IPS DF 6.9 (cell line): ENCODE measurements around the gene NRG3.

Source experiments
- DNase-seq: peaks from one replicate; pipeline ENCODE4 v3.0.0-alpha.2; 2013; ENCODE audit warnings: low read depth, low spot score
- H3K27ac ChIP-seq: one replicate; pipeline ENCODE4 v1.5.1; 2013; ENCODE audit warnings: low read length, control low read depth
- H3K27me3 ChIP-seq: 2 replicates; pipeline ENCODE4 v1.6.1; 2013; ENCODE audit warnings: mild to moderate bottlenecking, low read length; ENCODE audit not compliant: control insufficient read depth, insufficient read depth
- H3K36me3 ChIP-seq: 2 replicates; pipeline ENCODE4 v1.6.1; 2013; ENCODE audit warnings: low read length; ENCODE audit not compliant: control insufficient read depth, insufficient read depth
- H3K4me1 ChIP-seq: 2 replicates; pipeline ENCODE4 v1.6.1; 2013; ENCODE audit warnings: low read length; ENCODE audit not compliant: control insufficient read depth, insufficient read depth
- H3K4me3 ChIP-seq: 2 replicates; pipeline ENCODE4 v1.5.1; 2013; ENCODE audit warnings: mild to moderate bottlenecking, low read length
- H3K9me3 ChIP-seq: 2 replicates; pipeline ENCODE4 v1.6.1; 2013; ENCODE audit warnings: low read length, inconsistent platforms; ENCODE audit not compliant: control insufficient read depth, insufficient read depth
- WGBS: extraction: QIAGEN DNeasy Blood & Tissue Kit; methylation state at CpG from one replicate; pipeline ENCODE4 v1.1.7; 2013; ENCODE audit warnings: mixed read lengths, missing lambda C conversion rate; ENCODE audit not compliant: insufficient read length, insufficient coverage; 5-methylcytosine and 5-hydroxymethylcytosine counted together

The NRG3 gene

GRCh38 chr10:81866753-81867152 lies 8.2 kb upstream of the NRG3 start:
- Histone ChIP-seq H3K4me1 (no peaks in the 10 kb centered on the region), H3K9me3 (no peaks in the 10 kb centered on the region), H3K36me3 (no peaks in the 10 kb centered on the region), H3K27ac (no peak overlapping the region), H3K27me3 (no peaks in the 10 kb centered on the region), H3K4me3 (no peak overlapping the region)
- DNase-seq, result no peak

- H3K36me3 ChIP-seq, result no peaks in the 10 kb centered on the region
- H3K27ac ChIP-seq, result no peak overlapping the region
- WGBS, result 100% methylated on average over 3 of the region's 4 CpGs
- H3K27me3 ChIP-seq, result peaks cover 7% of the 10 kb centered on the region; the same call in 1 of the 2 replicates
- H3K9me3 ChIP-seq, result no peaks in the 10 kb centered on the region
- DNase-seq, result no peak
- H3K4me1 ChIP-seq, result no peaks in the 10 kb centered on the region
- no peak overlapping the region for H3K4me3 ChIP-seq
These were observed 4.5 kb upstream of the NRG3 start for GRCh38 chr10:81870472-81870871.

- WGBS, result no CpG with 5 or more reads among the region's 2 CpGs
- Histone ChIP-seq H3K27ac (no peak overlapping the region), H3K4me1 (no peaks in the 10 kb centered on the region), H3K9me3 (no peaks in the 10 kb centered on the region), H3K27me3 (peaks cover 8% of the 10 kb centered on the region; the same call in 1 of the 2 replicates), H3K4me3 (no peak overlapping the region), H3K36me3 (no peaks in the 10 kb centered on the region)
- no peak for DNase-seq
These were observed 3.4 kb upstream of the NRG3 start for GRCh38 chr10:81871558-81871957.

- WGBS, result no CpG with 5 or more reads among the region's 6 CpGs
- DNase-seq, result no peak
These were observed 2.7 kb upstream of the NRG3 start for GRCh38 chr10:81872206-81872862.

GRCh38 chr10:81873231-81873931 lies 1.6 kb upstream of the NRG3 start:
- no peaks in the 10 kb centered on the region for H3K9me3 ChIP-seq
- peaks cover 8% of the 10 kb centered on the region; the same call in 1 of the 2 replicates for H3K27me3 ChIP-seq
- no peak overlapping the region for H3K27ac ChIP-seq
- no CpG with 5 or more reads among the region's 12 CpGs for WGBS
- no peaks in the 10 kb centered on the region for H3K4me1 ChIP-seq
- no peak overlapping the region; the same call in 1 of the 2 replicates for H3K4me3 ChIP-seq
- DNase-seq, result no peak
- no peaks in the 10 kb centered on the region for H3K36me3 ChIP-seq

More at GRCh38 chr10:81872206-81872862, 2.7 kb upstream of the NRG3 start:
- H3K4me3 ChIP-seq, result no peak overlapping the region
- no peaks in the 10 kb centered on the region for H3K4me1 ChIP-seq
- no peak overlapping the region for H3K27ac ChIP-seq
- no peaks in the 10 kb centered on the region for H3K36me3 ChIP-seq
- peaks cover 8% of the 10 kb centered on the region; the same call in 1 of the 2 replicates for H3K27me3 ChIP-seq
- H3K9me3 ChIP-seq, result no peaks in the 10 kb centered on the region

- H3K4me1 ChIP-seq, result no peaks in the 10 kb centered on the region
- H3K4me3 ChIP-seq, result peak overlapping the region; percentile 91; the same call in 1 of the 2 replicates
- no peak overlapping the region for H3K27ac ChIP-seq
- no CpG with 5 or more reads among the region's 80 CpGs for WGBS
- H3K36me3 ChIP-seq, result no peaks in the 10 kb centered on the region
- no peak for DNase-seq
- H3K9me3 ChIP-seq, result no peaks in the 10 kb centered on the region
- H3K27me3 ChIP-seq, result peaks cover 8% of the 10 kb centered on the region; the same call in 1 of the 2 replicates
These were observed 820 bp upstream of the NRG3 start for GRCh38 chr10:81873932-81874816.

GRCh38 chr10:81875467-81876252 lies 666 bp downstream of the NRG3 start:
- peak overlapping the region; percentile 91 for H3K4me3 ChIP-seq
- no peaks in the 10 kb centered on the region for H3K9me3 ChIP-seq
- peaks cover 8% of the 10 kb centered on the region; the same call in 1 of the 2 replicates for H3K27me3 ChIP-seq
- no CpG with 5 or more reads among the region's 49 CpGs for WGBS
- no peak overlapping the region for H3K27ac ChIP-seq
- DNase-seq, result no peak
- no peaks in the 10 kb centered on the region for H3K4me1 ChIP-seq
- no peaks in the 10 kb centered on the region for H3K36me3 ChIP-seq

- H3K4me3 ChIP-seq, result peak overlapping the region; percentile 91; the same call in 1 of the 2 replicates
- H3K36me3 ChIP-seq, result no peaks in the 10 kb centered on the region
- WGBS, result no CpG with 5 or more reads among the region's 25 CpGs
- H3K4me1 ChIP-seq, result no peaks in the 10 kb centered on the region
- H3K9me3 ChIP-seq, result no peaks in the 10 kb centered on the region
- DNase-seq, result no peak
- H3K27me3 ChIP-seq, result peaks cover 8% of the 10 kb centered on the region; the same call in 1 of the 2 replicates
- H3K27ac ChIP-seq, result no peak overlapping the region
These were observed 1.5 kb downstream of the NRG3 start for GRCh38 chr10:81876253-81877077.

- Histone ChIP-seq H3K4me1 (0 out of 2 replicates have a peak, but pooled peaks cover 2% of the 10 kb centered on the region), H3K36me3 (no peaks in the 10 kb centered on the region), H3K27me3 (peaks cover 8% of the 10 kb centered on the region; the same call in 1 of the 2 replicates), H3K27ac (no peak overlapping the region), H3K4me3 (no peak overlapping the region), H3K9me3 (no peaks in the 10 kb centered on the region)
- WGBS, result no CpG with 5 or more reads among the region's 2 CpGs
- no peak for DNase-seq
These were observed 2.6 kb downstream of the NRG3 start for GRCh38 chr10:81877596-81877995.
